HS-5 (cell line): ENCODE data around the gene MEI1.
"Not testable (repeated sequence)": the region's sequence is repeated elsewhere in the genome, so short reads cannot be mapped to it uniquely, and the experiment has no call there.

ENCODE experiments used
- DNase-seq: peaks from one replicate; pipeline ENCODE4 v3.0.0-alpha.2; 2012; ENCODE audit warnings: low read depth

Gene MEI1

GRCh38 chr22:41821471-41822316 is 122.4 kb downstream of the MEI1 start:
- DNase-seq, result no peak

- peak; percentile 63 for DNase-seq
Observed at GRCh38 chr22:41822317-41823057, 123.2 kb downstream of the MEI1 start.

- no peak for DNase-seq
Observed at GRCh38 chr22:41823797-41824196, 124.5 kb downstream of the MEI1 start.

- no peak for DNase-seq
Observed at GRCh38 chr22:41825376-41825775, 126.1 kb downstream of the MEI1 start.

- DNase-seq, result no peak
Observed at GRCh38 chr22:41826021-41826420, 126.7 kb downstream of the MEI1 start.

- DNase-seq, result no peak
Observed at GRCh38 chr22:41826430-41827383, 127.4 kb downstream of the MEI1 start.

GRCh38 chr22:41827671-41828070 is 128.4 kb downstream of the MEI1 start:
- no peak for DNase-seq

GRCh38 chr22:41828516-41828915 is 129.2 kb downstream of the MEI1 start:
- no peak for DNase-seq

GRCh38 chr22:41830174-41830573 is 130.9 kb downstream of the MEI1 start:
- no peak for DNase-seq

- no peak for DNase-seq
Observed at GRCh38 chr22:41831383-41831782, 132.1 kb downstream of the MEI1 start.

GRCh38 chr22:41831828-41832552 is 132.7 kb downstream of the MEI1 start:
- no peak for DNase-seq

- DNase-seq, result peak; percentile 96
Observed at GRCh38 chr22:41832553-41833368, 133.5 kb downstream of the MEI1 start, which contains the start of gene SREBF2. Gene SREBF2 (plus strand): TSS chr22:41833105. CDS start chr22:41833271, 166 bp downstream.

- no peak for DNase-seq
Observed at GRCh38 chr22:41833369-41834004, 134.2 kb downstream of the MEI1 start.

- no peak for DNase-seq
Observed at GRCh38 chr22:41834005-41834944, 135.0 kb downstream of the MEI1 start.

GRCh38 chr22:41835462-41835861 is 136.2 kb downstream of the MEI1 start:
- DNase-seq, result not testable (repeated sequence)

GRCh38 chr22:41836551-41836950 is 137.2 kb downstream of the MEI1 start:
- no peak for DNase-seq

GRCh38 chr22:41838842-41839618 is 139.7 kb downstream of the MEI1 start:
- no peak for DNase-seq

- DNase-seq, result no peak
Observed at GRCh38 chr22:41840216-41840615, 140.9 kb downstream of the MEI1 start.
